OCI-M2 (cell line): ENCODE results near the gene ATG4A.

Source experiments
- DNase-seq: peaks from one replicate; lab custom pipeline; 2025; ENCODE audit not compliant: unreplicated experiment; lab: John Stamatoyannopoulos, UW

ATG4A gene

GRCh38 chrX:108122748-108123147, 31.2 kb downstream of the ATG4A start:
- DNase-seq: no peak

GRCh38 chrX:108123591-108124366, 32.2 kb downstream of the ATG4A start:
- DNase-seq: no peak

- DNase-seq: no peak
These were observed 35.1 kb downstream of the ATG4A start for GRCh38 chrX:108126661-108127060.

GRCh38 chrX:108127152-108127551, 35.6 kb downstream of the ATG4A start:
- no peak for DNase-seq

- DNase-seq: no peak
These were observed 39.3 kb downstream of the ATG4A start for GRCh38 chrX:108130889-108131288.

- no peak for DNase-seq
These were observed 39.9 kb downstream of the ATG4A start for GRCh38 chrX:108131471-108131870.

GRCh38 chrX:108132034-108132433, 40.5 kb downstream of the ATG4A start:
- DNase-seq: no peak

- no peak for DNase-seq
These were observed 41.3 kb downstream of the ATG4A start for GRCh38 chrX:108132876-108133275.

- DNase-seq: no peak
These were observed 43.1 kb downstream of the ATG4A start for GRCh38 chrX:108134724-108135123.

- DNase-seq: no peak
These were observed 47.5 kb downstream of the ATG4A start for GRCh38 chrX:108138814-108139702.

- DNase-seq: no peak
These were observed 56.9 kb downstream of the ATG4A start for GRCh38 chrX:108148524-108148923.

GRCh38 chrX:108156082-108156481, 64.5 kb downstream of the ATG4A start:
- no peak for DNase-seq

- no peak for DNase-seq
These were observed 65.4 kb downstream of the ATG4A start for GRCh38 chrX:108156934-108157466.

GRCh38 chrX:108157628-108158027, 66.0 kb downstream of the ATG4A start:
- no peak for DNase-seq

GRCh38 chrX:108159028-108159670, 67.6 kb downstream of the ATG4A start:
- no peak for DNase-seq

- no peak for DNase-seq
These were observed 68.7 kb downstream of the ATG4A start for GRCh38 chrX:108160309-108160708.

- no peak for DNase-seq
These were observed 70.7 kb downstream of the ATG4A start for GRCh38 chrX:108162265-108162664.

GRCh38 chrX:108163333-108164082, 71.9 kb downstream of the ATG4A start:
- DNase-seq: no peak

- no peak for DNase-seq
These were observed 74.0 kb downstream of the ATG4A start for GRCh38 chrX:108165383-108166111.
